Hematopoietic multipotent progenitor cell (in vitro differentiated cells): ENCODE results near the gene KLF2. TPM values are rescaled to one million over a fixed set of nuclear protein-coding genes. Genes with fewer than 3 reads are reported as not detected.
A peak's percentile ranks its signal among the peaks of the same experiment; 100 is the strongest.
"Not testable (repeated sequence)": the region's sequence is repeated elsewhere in the genome, so short reads cannot be mapped to it uniquely, and the experiment has no call there.

Experiments used
- DNase-seq, 3 donors: peaks; one replicate each; pipeline ENCODE4 v3.0.0-alpha.2; 2011 to 2015; ENCODE audit warnings: low read depth in 2 of 3, low spot score in 2 of 3
- total RNA-seq: library from RNA; depleted of rRNA; stranded (reverse); fragments of >200 nt; gene quantifications from one replicate; pipeline ENCODE4 v1.2.3, GENCODE V29; 2012

Gene KLF2
- total RNA-seq = 219 TPM

GRCh38 chr19:16324384-16325160 is at the start of gene KLF2:
TSS of gene KLF2 (plus strand) at chr19:16324826. CDS start at chr19:16324924, 98 bp downstream.
- DNase-seq = peak; percentile 93 to 99 (median 94)

- no peak for DNase-seq
Measured at GRCh38 chr19:16280306-16280705, 44.3 kb upstream of the KLF2 start.

DNA sequence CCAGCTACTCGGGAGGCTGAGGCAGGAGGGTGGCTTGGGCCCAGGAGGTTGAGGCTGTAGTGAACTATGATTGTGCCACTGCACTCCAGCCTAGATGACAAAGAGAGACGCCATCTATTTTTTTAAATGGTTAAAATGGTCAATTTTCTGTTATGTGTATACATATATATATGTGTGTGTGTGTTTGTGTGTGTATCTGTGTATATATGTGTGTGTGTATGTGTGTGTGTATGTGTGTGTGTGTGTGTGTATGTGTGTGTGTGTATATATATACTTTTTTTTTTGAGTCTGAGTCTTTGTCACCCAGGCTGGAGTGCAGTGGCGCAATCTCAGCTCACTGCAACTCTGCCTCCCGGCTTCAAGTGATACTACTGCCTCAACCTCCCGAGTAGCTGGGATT is 42.9 kb upstream of the KLF2 start:
- no peak for DNase-seq

GRCh38 chr19:16283210-16284061 is 41.2 kb upstream of the KLF2 start:
- DNase-seq = peak in 2 of 3 donors; percentile 83 to 92

DNA sequence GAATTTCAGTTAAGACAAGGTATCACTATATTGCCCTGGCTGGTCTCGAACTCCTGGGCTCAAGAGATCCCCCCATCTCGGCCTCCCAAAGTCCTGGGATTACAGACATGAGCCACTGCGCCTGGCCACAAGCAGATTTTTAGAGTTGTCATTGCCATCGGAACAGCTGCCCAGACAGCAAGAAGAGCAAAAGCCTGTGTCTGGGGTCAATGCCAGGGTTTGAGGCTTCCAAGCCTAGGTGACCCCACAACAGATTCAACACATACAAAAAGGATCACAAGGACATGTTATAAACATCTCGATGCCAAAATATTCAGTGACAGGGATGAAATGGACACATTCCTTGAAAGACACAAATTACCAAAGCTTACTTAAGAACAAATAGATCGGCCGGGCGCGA is 40.1 kb upstream of the KLF2 start:
- DNase-seq = no peak

DNA sequence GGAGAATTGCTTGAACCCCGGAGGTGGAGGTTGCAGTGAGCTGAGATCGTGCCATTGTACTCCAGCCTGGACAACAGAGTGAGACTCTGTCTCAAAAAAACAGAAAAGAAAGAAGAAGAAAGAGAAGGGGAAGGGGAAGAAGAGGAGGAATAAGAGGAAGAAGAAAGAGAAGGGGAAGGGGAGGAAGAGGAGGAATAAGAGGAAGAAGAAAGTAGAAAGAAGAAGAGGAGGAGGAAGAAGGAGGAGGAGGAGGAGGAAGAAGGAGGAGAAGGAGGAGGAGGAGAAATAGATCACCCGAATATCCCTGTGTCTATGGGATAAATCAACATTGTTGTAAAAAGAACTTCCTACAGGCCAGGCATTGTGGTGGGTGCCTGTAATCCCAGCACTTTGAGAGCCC is 39.5 kb upstream of the KLF2 start:
- DNase-seq = not testable (repeated sequence)

DNA sequence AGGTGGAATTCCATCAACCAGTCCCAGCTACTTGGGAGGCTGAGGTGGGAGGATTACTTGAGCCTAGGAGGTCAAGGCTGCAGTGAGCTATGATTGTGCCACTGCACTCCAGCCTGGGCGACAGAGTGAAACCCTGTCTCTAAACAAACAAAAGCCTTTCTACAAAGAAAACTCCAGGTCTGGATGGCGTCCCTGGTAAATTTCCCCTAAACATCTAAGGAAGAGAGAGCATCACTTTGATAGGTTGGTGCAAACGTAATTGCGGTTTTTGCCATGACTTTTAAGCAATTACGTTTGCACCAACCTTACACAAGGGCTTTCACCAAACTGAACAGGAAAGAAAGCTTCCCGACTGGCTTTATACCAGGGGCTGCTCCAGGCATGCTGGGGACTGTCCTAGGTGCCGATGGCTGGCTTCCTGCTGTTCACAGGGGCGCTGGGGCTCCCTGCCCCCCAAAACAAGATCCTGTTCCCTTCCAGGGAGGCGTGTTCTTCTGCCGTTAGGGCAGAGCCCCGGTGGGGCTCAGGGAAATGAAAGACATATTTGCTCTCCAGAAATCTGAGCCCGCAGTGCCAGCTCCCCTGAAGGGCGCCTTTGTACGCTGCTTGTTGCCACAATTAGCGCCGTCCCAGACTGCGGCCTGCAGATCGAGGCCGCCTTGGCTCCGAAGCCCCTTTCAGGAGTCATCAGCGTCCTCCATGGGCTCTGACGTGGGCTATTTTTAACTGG is 38.7 kb upstream of the KLF2 start:
- peak in 1 of 3 donors; percentile 44 for DNase-seq

- DNase-seq = peak in 1 of 3 donors; percentile 68
Measured at GRCh38 chr19:16288544-16288943, 36.1 kb upstream of the KLF2 start.

DNA sequence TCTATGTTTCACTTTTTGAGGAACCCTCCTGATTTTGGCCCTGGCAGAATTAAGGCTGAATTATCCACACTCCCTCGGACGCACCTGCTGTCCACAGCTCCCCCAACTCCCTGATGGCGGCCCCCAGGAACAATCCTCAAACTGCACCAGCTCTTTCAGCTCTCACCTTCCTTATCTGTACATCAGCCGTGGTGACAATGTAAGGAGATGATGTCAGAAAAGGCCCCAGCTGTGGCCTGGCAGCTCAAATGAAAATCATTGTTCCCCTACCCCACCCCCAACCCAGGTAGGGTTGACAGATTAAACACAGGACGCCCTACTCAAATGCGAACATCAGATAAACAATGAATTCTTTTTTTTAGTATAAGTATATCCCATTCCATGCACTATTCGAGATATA is 35.0 kb upstream of the KLF2 start:
- no peak for DNase-seq

GRCh38 chr19:16290692-16291091 is 33.9 kb upstream of the KLF2 start:
- no peak for DNase-seq

DNA sequence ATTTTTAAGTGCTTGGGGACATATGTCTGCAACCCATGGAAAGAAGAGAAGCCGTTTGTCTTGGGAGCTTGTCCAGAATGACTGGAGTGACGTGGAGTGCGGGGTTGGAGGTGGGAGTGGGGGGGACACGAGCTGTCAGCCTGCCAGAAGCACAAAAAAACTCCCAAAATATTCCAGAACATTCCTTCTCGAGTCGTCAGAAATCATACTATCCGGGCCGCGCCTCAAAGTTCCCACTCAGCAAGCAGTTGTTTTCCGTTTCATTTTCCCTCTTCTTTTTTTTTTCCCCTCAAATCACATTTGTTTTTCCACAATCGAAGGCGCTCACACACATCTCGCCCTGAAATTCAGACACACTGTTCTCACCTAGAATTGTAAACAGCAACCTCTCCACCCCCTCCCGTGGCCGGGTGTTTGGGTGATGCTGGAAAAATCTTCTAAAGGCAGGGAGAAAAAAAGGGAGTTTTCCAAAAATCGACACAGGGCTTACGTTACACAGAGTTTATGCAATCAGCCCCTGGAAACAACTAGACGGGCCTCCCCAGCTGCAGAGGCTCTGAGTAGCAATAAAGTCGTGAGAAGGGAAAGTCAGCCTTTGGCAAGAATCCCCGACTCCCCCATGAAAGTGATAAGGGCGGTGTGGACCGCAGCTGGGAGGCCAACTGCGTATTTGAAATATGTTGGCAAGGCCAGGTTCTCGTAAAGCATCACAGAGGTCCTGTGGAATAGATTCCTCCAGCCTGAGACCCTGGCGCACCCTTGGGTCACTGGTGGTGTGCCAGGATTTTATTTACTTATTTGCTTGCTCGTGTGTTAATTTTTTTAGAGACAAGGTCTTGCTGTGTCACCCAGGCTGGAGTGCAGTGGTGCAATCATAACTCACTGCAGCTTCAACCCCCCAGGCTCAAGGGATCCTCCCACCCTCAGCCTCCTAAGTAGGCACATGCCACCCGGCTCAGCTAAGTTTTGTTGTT is 31.2 kb upstream of the KLF2 start:
- DNase-seq = no peak

- DNase-seq = no peak
Measured at GRCh38 chr19:16295057-16295456, 29.6 kb upstream of the KLF2 start.

DNA sequence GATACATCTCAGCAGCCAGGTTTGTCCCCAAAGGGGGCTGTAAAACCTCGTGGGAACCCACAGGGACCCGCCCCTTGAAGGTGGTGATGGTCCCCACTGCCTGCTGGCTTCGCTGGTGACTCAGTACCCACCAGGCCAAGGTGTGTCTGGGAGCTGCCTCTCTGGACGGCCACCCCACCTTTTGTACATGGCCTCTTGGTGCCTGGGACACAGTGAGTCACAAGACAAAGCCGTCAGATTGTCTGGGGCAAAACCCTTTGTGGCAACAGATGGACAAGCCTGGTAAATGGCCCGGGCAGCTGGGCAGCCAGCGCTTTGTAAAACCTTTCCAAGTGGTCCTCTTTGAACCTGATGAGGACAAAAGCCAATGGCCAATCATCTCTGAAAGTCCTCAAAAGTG is 27.9 kb upstream of the KLF2 start:
- DNase-seq = no peak

- no peak for DNase-seq
Measured at GRCh38 chr19:16297575-16298178, 26.9 kb upstream of the KLF2 start.

- no peak for DNase-seq
Measured at GRCh38 chr19:16298334-16298733, 26.3 kb upstream of the KLF2 start.

- no peak for DNase-seq
Measured at GRCh38 chr19:16301999-16302694, 22.5 kb upstream of the KLF2 start.

DNA sequence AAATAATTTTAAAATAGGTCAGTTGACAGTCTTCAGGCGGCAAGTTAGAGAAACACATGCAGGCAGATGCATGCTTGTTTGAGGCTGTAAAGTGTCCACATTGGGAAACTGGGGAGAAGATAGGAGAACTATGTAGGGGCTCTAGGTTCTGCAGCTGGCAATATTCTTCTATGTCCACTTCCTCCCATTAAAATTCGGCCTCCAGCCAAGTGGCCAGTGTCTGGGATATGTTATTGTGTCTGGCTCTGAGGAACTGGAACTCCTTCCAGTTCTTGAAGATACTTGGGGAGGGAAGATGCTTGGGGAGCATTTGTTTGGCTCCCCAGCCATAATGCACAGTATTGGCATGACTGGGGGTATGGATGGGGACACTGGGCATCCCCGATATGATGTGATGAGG is 20.9 kb upstream of the KLF2 start:
- no peak for DNase-seq

GRCh38 chr19:16304511-16304910 is 20.1 kb upstream of the KLF2 start:
- not testable (repeated sequence) for DNase-seq

DNA sequence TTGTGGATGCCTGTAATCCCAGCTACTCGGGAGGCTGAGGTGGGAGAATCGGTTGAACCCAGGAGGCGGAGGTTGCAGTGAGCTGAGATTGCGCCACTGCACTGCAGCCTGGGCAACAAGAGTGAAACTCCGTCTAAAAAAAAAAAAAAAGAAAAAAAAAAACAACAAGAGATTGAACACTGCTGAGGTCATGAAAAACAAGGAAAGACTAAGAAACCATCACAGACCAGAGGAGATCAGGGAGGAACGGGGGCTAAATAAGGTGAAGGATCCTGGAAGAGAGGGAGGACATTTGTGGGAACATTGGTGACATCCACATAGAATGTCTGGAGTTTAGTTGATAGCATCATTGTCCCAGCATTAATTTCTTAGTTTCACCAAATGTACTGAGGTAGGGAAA is 19.6 kb upstream of the KLF2 start:
- not testable (repeated sequence) for DNase-seq
